ENCODE data around the gene PPP2R5D. TPM values are rescaled to one million over a fixed set of nuclear protein-coding genes. Genes with fewer than 3 reads are reported as not detected.

The PPP2R5D gene
- total RNA-seq, 1 donor from 2014 or later: 14.8 TPM

DNA sequence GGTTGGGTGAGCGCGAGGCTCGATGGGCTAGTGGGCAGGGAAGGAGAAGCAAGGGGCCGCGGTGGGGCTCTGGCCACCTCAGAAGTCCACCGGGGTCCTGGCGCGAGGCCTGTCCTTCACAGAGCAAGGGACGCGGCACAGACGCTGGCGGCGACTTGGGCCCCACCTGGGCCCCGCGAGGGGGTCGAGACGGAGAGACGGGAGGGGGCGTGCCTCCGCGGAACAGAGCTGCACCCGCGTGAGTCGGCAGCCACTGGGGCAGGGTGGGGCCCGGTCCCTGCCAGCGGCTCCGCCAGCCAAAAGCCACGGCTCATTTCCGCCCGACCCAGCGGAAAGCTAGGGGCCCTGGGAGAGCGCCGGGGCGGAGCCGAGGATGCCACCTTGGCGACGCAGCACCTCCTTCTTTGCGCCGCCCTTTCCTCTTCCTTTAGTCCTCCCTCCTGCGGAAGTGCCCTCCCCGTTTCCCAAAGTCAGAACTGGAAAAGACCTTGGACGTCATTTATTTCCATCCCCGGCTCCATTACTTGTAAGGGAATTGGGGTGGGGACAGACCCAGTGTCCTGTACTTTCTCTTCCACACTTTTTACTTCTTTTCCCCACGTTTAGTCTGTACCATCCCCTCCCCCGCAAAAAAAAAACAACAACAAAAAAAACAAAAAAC, 69.3 kb downstream of the PPP2R5D start, which contains the start of gene CUL7:
CUL7 (minus strand) TSS at position 307 of the 661 bp plus-strand sequence. CDS start 1,063 bp downstream, outside the sequence.
- peak; percentile 95 for ATAC-seq
- peak; percentile 95 for DNase-seq (ENCODE audit: low spot score)

DNA sequence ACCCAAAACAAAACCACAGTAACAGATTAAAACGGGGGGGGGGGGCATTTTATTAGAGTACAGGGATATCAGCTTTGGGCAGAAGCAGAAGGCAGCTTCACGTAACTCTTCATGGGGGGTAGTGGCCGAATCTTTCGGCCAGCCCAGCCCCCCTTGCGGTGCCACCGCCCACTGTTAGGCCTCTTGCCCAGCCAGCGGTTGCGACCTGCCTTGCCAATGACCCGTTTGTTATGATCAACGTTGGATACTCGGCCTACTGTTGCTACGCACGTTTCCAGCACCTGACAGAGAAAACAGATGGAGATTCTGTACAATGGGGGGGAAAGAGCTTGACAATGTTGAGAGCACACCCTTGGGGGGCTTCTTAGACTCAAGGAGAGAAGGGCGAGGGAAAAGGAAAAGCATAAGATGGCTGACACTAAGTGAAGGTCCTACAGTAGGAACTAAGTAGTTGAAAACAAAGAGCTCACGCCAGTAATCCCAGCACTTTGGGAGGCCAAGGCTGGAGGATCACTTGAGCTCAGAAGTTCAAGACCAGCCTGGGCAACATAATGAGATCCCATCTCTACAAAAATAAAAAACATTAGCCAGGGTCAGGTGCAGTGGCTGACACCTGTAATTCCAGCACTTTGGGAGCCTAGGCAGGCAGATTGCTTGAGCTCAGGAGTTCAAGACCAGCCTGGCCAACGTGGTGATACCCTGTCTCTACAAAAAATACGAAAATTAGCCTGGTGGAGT, 70.0 kb downstream of the PPP2R5D start:
- ATAC-seq (peak; percentile 24), DNase-seq (ENCODE audit: low spot score) (no peak)

- DNase-seq (ENCODE audit: low spot score): no peak
- no peak for ATAC-seq
Observed at GRCh38 chr6:43055966-43056365, 71.6 kb downstream of the PPP2R5D start.

- DNase-seq (ENCODE audit: low spot score) (no peak), ATAC-seq (no peak)
Observed at GRCh38 chr6:43058531-43058930, 74.2 kb downstream of the PPP2R5D start.

DNA sequence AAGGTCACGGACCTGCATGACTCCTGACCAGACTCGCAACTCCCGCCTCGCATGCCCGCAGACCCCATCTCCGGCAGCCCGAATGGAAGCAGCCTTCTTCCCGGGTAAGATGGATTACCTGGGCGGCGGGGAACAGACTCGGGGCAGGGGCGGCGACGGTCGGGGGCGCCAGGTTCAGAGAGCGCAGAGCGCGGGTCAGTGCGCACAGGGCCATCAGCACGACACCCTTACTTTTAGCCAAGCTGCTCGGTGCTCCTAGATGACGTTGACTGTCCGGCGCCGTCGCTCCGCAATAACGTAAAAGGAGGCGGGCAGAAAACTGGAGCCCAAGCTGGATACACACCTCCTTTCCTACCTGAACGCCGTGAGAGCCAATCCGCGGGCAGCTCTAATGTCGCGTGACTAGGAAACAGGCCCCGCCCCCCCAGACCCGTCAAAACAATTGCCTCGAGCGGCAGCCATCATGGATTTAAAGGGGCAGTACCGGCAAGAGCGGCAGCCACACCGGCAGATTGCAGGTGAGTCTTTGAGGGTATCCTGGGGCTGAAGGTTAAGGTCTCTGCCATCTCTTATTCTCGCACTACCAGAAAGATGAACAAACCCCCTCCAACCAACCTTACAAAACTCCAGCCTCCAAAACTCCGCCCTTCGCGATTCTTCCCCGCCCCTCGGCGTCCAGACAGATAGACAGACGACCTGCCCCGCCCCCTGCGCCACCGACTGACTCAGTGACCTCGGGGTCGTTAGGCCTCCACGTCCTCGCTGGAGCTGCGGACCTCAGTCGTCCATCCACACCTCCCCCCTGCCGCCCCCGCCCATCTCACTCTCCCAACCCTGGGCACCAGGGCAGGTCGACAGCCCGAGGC, 75.0 kb downstream of the PPP2R5D start, which contains the start of the genes KLC4 and MRPL2:
KLC4 (plus strand) TSS at position 464 of the 866 bp plus-strand sequence. CDS start 1,705 bp downstream, outside the sequence.
MRPL2 (minus strand) TSS at position 267 of the 866 bp plus-strand sequence; CDS start at position 214, 53 bp downstream.
- ATAC-seq (peak; percentile 85), DNase-seq (ENCODE audit: low spot score) (peak; percentile 100)

DNA sequence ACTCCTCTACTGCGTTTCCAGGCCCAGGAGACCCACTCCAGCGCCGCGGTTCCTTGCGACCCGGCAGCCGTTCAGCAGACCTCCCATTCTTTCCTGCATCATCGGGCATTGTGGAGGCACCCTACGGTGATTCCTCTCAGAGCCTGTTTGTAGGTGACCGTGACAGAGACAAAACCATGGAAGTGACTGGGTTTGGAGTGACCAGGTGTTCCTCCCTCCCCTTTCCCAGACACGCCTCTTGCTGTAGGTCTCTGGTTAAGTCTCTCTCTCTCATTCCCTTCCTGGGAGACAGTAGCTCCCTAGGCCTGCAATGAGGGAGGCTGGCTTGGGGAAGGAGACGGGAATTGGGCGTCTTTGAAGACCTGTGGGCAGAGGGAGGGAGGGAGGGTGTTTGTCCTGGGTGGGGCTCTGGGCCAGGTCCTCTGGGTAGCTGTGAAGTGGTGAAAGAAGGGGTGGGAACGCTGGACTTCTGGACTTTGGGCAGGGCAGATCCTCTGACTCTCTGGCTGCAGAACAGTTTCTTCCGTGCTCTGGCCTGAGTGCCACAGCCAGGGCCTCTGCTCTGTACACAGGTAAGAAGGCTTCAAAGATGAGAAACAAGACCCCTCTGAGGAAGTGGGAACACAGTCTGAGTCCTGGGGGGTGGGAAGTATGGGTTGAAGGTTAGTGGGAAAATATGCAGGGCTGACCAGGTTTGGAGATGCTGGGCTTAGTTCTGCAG, 75.8 kb downstream of the PPP2R5D start:
- ATAC-seq (peak; percentile 73), DNase-seq (ENCODE audit: low spot score) (peak; percentile 93)

DNA sequence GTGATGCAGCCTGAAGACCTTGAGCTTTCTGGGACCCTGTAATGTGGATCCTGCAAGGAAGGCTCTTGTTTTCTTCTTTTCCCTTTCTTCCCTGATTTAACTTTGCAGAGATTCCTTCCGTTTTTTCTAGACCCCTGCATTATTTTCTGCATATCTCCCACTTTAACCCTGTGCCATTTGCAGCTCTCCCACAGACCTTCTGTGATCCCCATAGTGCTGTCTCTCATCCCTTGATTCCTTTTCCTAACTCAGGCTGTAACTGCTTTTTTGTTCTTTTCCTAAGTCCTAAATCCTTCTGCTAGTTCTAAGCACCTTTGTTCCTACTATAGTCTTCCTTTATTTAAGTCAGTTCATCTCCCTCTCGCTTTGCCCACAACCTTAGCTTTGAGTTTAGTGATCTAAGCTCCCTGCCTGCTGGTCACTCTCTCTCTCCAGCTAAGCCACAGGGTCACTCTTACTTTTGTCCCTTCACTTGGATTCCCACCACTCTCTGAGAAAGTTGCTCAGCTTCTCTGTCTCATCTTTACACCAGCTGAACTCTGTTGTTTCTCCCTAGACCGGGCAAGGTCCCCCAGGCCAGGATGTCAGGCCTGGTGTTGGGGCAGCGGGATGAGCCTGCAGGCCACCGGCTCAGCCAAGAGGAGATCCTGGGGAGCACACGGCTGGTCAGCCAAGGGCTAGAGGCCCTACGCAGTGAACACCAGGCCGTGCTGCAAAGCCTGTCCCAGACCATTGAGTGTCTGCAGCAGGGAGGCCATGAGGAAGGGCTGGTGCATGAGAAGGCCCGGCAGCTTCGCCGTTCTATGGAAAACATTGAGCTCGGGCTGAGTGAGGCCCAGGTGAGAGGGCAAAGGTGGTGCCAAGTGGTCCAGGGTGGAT, 76.6 kb downstream of the PPP2R5D start:
- DNase-seq (ENCODE audit: low spot score) (no peak), ATAC-seq (no peak)

DNA sequence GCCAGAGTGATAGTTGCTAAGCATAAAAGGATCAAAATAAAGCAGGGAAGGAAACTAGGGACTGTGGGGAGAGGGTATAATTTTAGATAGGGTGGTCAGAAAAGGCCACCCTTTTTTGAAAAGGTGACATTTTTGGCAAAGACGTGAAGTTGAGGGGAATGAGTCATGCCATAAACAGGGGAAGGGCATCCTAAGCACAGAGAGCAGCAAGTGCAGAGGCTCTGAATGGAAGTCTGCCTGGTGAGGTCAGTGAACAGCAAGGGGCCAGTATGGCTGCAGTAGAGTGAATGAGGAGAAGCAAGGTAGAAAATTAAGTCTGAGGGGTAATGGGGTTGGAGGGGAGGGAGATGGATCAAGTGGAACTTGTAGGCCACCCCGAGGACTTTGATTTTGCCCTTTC, 77.5 kb downstream of the PPP2R5D start:
- ATAC-seq (no peak), DNase-seq (ENCODE audit: low spot score) (no peak)

Other genes with a start within 250 kb of the PPP2R5D start
- gene TBCC, start 238.5 kb upstream of the PPP2R5D start, total RNA-seq: 6.6 TPM
- 5.4 TPM for gene BICRAL, start 202.5 kb upstream of the PPP2R5D start, total RNA-seq
- gene RPL7L1, start 105.0 kb upstream of the PPP2R5D start, total RNA-seq: 40.1 TPM
- not detected for gene PTCRA, start 68.5 kb upstream of the PPP2R5D start, total RNA-seq
- 50.3 TPM for gene CNPY3, start 55.1 kb upstream of the PPP2R5D start, total RNA-seq
- 467 TPM for gene GNMT, start 23.8 kb upstream of the PPP2R5D start, total RNA-seq
- gene PEX6, start 5.4 kb upstream of the PPP2R5D start, total RNA-seq: 25.4 TPM
- 20.2 TPM for gene MEA1, start 29.4 kb downstream of the PPP2R5D start, total RNA-seq
- 42.5 TPM for gene KLHDC3, start 29.7 kb downstream of the PPP2R5D start, total RNA-seq
- 21.7 TPM for gene RRP36, start 37.1 kb downstream of the PPP2R5D start, total RNA-seq
- 8.5 TPM for gene CUL7, start 69.3 kb downstream of the PPP2R5D start, total RNA-seq
- 71.8 TPM for gene MRPL2, start 74.9 kb downstream of the PPP2R5D start, total RNA-seq
- gene KLC4, start 75.1 kb downstream of the PPP2R5D start, total RNA-seq: 141 TPM
- gene PTK7, start 91.7 kb downstream of the PPP2R5D start, total RNA-seq: 1.3 TPM
- gene SRF, start 186.7 kb downstream of the PPP2R5D start, total RNA-seq: 6.7 TPM
- gene CUL9, start 197.6 kb downstream of the PPP2R5D start, total RNA-seq: 18.1 TPM
- gene DNPH1, start 244.9 kb downstream of the PPP2R5D start, total RNA-seq: 80.4 TPM